Measurements from ENCODE around the gene CHSY1.

Gene CHSY1

DNA sequence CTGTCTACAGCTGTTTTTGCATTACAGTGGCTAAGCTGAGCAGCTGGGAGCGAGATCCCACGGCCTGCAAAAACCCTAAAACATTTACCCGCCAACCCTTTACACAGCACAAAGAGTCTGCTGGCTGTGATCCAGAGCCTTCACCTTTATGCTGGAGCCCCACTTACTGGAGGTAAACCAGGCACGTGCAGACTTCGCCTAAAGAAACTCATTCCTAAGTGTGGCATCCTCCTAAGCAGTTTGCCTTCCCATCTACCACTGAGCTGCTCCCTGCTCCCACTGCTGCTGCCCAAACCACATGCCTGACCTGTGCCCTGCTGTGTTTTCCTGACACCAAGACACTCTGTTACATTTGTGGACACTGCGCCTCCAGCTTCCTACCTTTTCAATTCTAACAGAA lies 53.0 kb downstream of the CHSY1 start:
- Histone ChIP-seq H3K9ac (ENCODE audit: insufficient read length, low read depth) (peak overlapping the region; percentile 68), H3K4me3 (ENCODE audit: insufficient read length, low read depth) (no peak overlapping the region)
- TF ChIP-seq YY1 (IDR thresholded peaks at IDR 0.05; ENCODE audit: insufficient read depth, insufficient read length) (no peak), SUZ12 (IDR thresholded peaks at IDR 0.05; ENCODE audit: extremely low read depth, insufficient read depth, insufficient read length) (no peak), ZNF274 (IDR thresholded peaks at IDR 0.05; ENCODE audit: low read depth, low read length) (no peak)

DNA sequence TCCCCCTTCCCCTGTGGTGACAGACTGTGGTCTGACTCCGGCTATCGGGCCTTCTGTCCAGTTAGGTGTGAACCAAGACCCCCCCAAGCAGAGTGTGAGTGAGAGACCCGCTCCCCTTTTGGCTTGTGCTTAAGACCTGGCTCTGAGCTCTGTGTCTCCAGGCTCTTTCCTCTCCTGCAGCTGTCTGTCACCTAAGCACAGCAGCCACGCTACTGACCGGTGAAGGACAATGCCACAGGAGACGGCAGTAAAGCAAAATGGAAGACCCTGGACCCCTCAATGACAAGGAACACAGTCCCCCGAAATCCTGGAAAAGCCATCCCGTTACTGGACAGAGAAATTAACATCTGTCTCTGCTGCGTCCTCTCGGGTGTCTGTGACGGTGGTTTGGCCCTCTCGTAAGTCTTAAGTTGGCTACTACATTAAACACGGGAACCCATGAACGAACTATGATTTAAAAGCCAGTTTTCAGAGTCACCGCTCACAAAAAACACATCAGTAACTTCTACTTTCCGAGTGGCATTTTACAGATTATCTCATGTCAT lies 53.7 kb downstream of the CHSY1 start:
- H3K9ac ChIP-seq (ENCODE audit: insufficient read length, low read depth), result no peak overlapping the region
- peaks cover 7% of the 10 kb centered on the region for H3K36me3 ChIP-seq (ENCODE audit: insufficient read depth, insufficient read length, low read length)
- H3K9me3 ChIP-seq (ENCODE audit: insufficient read depth, low read length), result no peaks in the 10 kb centered on the region
- no peaks in the 10 kb centered on the region for H3K27me3 ChIP-seq (ENCODE audit: insufficient read depth, insufficient read length)
- TF ChIP-seq ZNF274 (IDR thresholded peaks at IDR 0.05; ENCODE audit: low read depth, low read length), result no peak
- TF ChIP-seq SUZ12 (IDR thresholded peaks at IDR 0.05; ENCODE audit: extremely low read depth, insufficient read depth, insufficient read length), result no peak
- no peak for TF ChIP-seq YY1 (IDR thresholded peaks at IDR 0.05; ENCODE audit: insufficient read depth, insufficient read length)
- H3K4me3 ChIP-seq (ENCODE audit: insufficient read length, low read depth), result no peak overlapping the region
- H3K4me1 ChIP-seq (ENCODE audit: insufficient read depth, insufficient read length), result peaks cover 18% of the 10 kb centered on the region
- DNase-seq (ENCODE audit: low read depth, low spot score), result no peak

More for the DNA sequence above, 53.0 kb downstream of the CHSY1 start:
- Histone ChIP-seq H3K9me3 (ENCODE audit: insufficient read depth, low read length) (no peaks in the 10 kb centered on the region), H3K27me3 (ENCODE audit: insufficient read depth, insufficient read length) (no peaks in the 10 kb centered on the region), H3K4me1 (ENCODE audit: insufficient read depth, insufficient read length) (peaks cover 13% of the 10 kb centered on the region), H3K36me3 (ENCODE audit: insufficient read depth, insufficient read length, low read length) (peaks cover 4% of the 10 kb centered on the region)
- DNase-seq (ENCODE audit: low read depth, low spot score), result no peak

DNA sequence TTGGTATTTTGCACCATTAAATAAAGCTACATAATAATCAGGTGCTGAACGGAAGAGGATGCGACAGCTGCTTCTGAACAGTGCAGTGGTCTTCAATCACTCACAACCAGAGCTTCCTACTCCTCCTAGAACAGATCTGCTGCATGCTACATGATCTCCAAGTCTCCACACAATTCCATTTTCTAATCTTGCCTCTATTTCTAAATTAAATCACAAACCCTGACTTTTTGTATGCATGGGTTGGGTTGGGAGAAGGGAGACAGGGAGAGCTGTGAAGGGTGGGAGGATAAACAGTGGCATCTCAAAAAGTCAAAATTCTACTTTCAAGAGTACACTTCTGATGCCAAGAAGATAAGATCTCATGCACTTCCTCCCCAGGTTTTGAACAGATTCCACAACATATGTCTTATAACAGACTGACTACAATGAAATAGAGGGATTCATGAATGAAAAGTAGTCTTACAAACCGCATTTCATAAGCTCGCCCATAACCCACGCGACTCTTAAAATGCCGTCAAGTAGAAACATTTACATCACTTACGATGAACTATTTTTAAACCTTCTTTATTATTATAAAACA lies 57.2 kb downstream of the CHSY1 start:
- Histone ChIP-seq H3K4me1 (ENCODE audit: insufficient read depth, insufficient read length) (peaks cover 17% of the 10 kb centered on the region), H3K27me3 (ENCODE audit: insufficient read depth, insufficient read length) (no peaks in the 10 kb centered on the region), H3K36me3 (ENCODE audit: insufficient read depth, insufficient read length, low read length) (peaks cover 3% of the 10 kb centered on the region), H3K9ac (ENCODE audit: insufficient read length, low read depth) (no peak overlapping the region), H3K9me3 (ENCODE audit: insufficient read depth, low read length) (no peaks in the 10 kb centered on the region), H3K4me3 (ENCODE audit: insufficient read length, low read depth) (no peak overlapping the region)
- no peak for DNase-seq (ENCODE audit: low read depth, low spot score)
- no peak for TF ChIP-seq ZNF274 (IDR thresholded peaks at IDR 0.05; ENCODE audit: low read depth, low read length)
- TF ChIP-seq YY1 (IDR thresholded peaks at IDR 0.05; ENCODE audit: insufficient read depth, insufficient read length), result no peak
- TF ChIP-seq SUZ12 (IDR thresholded peaks at IDR 0.05; ENCODE audit: extremely low read depth, insufficient read depth, insufficient read length), result no peak

DNA sequence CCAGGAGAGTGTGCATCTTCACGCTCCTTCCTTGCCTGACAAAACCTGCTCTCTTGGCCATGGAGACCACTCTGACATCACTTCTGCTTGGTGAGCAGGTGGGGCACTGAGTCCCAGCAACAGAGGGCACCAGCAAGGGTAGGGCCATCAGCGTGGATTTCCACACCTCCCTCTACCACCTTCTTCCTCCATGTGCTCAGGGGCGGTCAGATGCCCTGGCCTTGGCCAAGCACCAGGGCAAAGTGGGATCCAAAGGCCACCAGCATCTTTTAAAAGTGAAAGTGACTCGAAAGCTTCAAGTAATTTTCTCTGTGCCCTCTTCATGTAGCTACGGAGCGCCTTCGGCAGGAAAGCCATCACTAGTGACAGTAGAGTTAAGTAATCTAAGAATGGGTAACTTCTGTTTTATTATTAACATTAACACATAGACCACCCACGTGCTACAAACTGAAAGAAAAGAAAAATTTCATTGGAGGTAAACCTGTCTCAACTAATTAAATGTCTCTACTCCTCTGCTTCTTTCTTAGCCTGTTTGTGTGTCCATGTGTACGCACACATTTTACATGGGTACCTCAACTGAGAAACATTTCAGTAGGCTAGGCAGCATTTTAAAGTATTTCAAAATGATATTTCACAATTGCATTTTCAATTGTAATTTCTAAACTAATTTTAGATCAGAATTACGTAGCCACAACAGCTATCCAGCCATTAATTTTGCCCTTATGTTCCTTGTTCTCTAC lies 57.9 kb downstream of the CHSY1 start:
- DNase-seq (ENCODE audit: low read depth, low spot score), result no peak

DNA sequence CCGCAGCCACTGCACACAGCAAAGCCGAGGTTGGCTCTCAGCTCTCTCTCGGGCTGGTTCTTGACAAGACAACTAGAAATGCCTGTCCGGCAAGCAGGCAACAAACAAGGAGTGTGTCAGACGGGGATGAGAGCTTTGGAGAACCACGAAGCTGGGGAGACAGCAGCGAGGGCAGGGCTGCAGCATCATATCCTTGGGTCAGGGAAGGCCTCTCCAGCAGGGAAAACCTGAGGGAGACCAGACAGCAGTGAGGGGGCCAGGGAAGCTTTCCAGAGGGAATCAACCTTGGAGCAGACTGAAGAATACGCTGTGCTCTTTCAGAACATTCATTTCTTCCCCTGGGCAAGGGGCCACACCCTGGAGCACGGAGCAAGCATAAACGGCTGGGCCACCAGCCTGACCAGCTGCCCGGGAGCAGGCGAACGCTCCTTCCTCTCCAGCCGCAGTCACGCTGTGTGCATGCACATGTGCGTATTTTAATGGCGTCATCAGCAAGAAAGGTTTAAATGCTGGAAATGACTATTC lies 58.7 kb downstream of the CHSY1 start:
- Histone ChIP-seq H3K4me1 (ENCODE audit: insufficient read depth, insufficient read length) (peaks cover 12% of the 10 kb centered on the region), H3K27me3 (ENCODE audit: insufficient read depth, insufficient read length) (no peaks in the 10 kb centered on the region), H3K9me3 (ENCODE audit: insufficient read depth, low read length) (no peaks in the 10 kb centered on the region), H3K36me3 (ENCODE audit: insufficient read depth, insufficient read length, low read length) (peaks cover 3% of the 10 kb centered on the region), H3K9ac (ENCODE audit: insufficient read length, low read depth) (no peak overlapping the region), H3K4me3 (ENCODE audit: insufficient read length, low read depth) (no peak overlapping the region)
- no peak for DNase-seq (ENCODE audit: low read depth, low spot score)
- TF ChIP-seq YY1 (IDR thresholded peaks at IDR 0.05; ENCODE audit: insufficient read depth, insufficient read length), result no peak
- no peak for TF ChIP-seq ZNF274 (IDR thresholded peaks at IDR 0.05; ENCODE audit: low read depth, low read length)
- TF ChIP-seq SUZ12 (IDR thresholded peaks at IDR 0.05; ENCODE audit: extremely low read depth, insufficient read depth, insufficient read length), result no peak

More for the DNA sequence above, 57.9 kb downstream of the CHSY1 start:
- Histone ChIP-seq H3K4me3 (ENCODE audit: insufficient read length, low read depth) (no peak overlapping the region), H3K9ac (ENCODE audit: insufficient read length, low read depth) (no peak overlapping the region), H3K4me1 (ENCODE audit: insufficient read depth, insufficient read length) (peaks cover 16% of the 10 kb centered on the region), H3K27me3 (ENCODE audit: insufficient read depth, insufficient read length) (no peaks in the 10 kb centered on the region), H3K9me3 (ENCODE audit: insufficient read depth, low read length) (no peaks in the 10 kb centered on the region), H3K36me3 (ENCODE audit: insufficient read depth, insufficient read length, low read length) (peaks cover 3% of the 10 kb centered on the region)
- TF ChIP-seq SUZ12 (IDR thresholded peaks at IDR 0.05; ENCODE audit: extremely low read depth, insufficient read depth, insufficient read length), result no peak
- TF ChIP-seq ZNF274 (IDR thresholded peaks at IDR 0.05; ENCODE audit: low read depth, low read length), result no peak
- TF ChIP-seq YY1 (IDR thresholded peaks at IDR 0.05; ENCODE audit: insufficient read depth, insufficient read length), result no peak

DNA sequence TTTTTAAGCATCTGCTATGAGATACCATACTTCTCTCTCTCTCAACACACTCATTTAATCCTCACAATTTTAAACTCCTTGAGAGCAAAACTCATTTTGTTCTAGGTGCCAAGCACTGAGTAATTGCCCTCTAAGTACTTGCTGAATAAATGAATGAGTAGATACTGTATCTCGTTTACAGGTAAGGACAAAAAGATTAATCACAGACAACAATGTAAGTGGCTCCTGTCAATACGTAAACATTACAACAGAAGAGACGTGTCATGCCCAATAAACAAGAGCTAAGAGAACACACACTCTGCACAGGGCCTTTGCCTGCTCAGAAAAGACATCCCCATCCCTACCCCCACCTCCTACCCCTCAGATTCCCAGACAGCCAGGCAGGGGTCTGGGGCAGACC lies 59.8 kb downstream of the CHSY1 start:
- Histone ChIP-seq H3K36me3 (ENCODE audit: insufficient read depth, insufficient read length, low read length) (peaks cover 3% of the 10 kb centered on the region), H3K4me1 (ENCODE audit: insufficient read depth, insufficient read length) (peaks cover 12% of the 10 kb centered on the region)
- TF ChIP-seq SUZ12 (IDR thresholded peaks at IDR 0.05; ENCODE audit: extremely low read depth, insufficient read depth, insufficient read length), result no peak
- no peak for TF ChIP-seq YY1 (IDR thresholded peaks at IDR 0.05; ENCODE audit: insufficient read depth, insufficient read length)
- TF ChIP-seq ZNF274 (IDR thresholded peaks at IDR 0.05; ENCODE audit: low read depth, low read length), result no peak

DNA sequence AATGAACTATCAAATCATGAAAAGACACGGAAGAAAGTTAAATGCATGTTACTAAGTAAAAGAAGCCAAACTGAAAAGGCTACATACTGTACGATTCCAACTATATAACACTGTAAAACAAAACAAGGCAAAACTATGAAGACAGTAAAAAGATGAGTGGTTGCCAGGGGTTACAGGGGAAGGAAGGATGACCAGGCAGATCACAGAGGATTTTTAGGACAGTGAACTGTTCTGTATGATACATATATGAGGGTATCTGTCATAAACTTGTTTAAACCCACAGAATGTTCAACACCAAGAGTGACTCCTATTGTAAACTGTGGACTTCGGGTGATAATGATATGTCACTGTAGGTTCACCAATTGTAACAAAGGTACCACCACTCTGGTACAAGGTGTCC lies 60.6 kb downstream of the CHSY1 start:
- H3K9ac ChIP-seq (ENCODE audit: insufficient read length, low read depth), result no peak overlapping the region

More for the DNA sequence above, 59.8 kb downstream of the CHSY1 start:
- no peak for DNase-seq (ENCODE audit: low read depth, low spot score)
- H3K4me3 ChIP-seq (ENCODE audit: insufficient read length, low read depth), result no peak overlapping the region
- H3K27me3 ChIP-seq (ENCODE audit: insufficient read depth, insufficient read length), result no peaks in the 10 kb centered on the region
- H3K9me3 ChIP-seq (ENCODE audit: insufficient read depth, low read length), result no peaks in the 10 kb centered on the region
- H3K9ac ChIP-seq (ENCODE audit: insufficient read length, low read depth), result no peak overlapping the region

More for the DNA sequence above, 60.6 kb downstream of the CHSY1 start:
- H3K36me3 ChIP-seq (ENCODE audit: insufficient read depth, insufficient read length, low read length), result peaks cover 7% of the 10 kb centered on the region
- peaks cover 12% of the 10 kb centered on the region for H3K4me1 ChIP-seq (ENCODE audit: insufficient read depth, insufficient read length)
- no peaks in the 10 kb centered on the region for H3K27me3 ChIP-seq (ENCODE audit: insufficient read depth, insufficient read length)
- no peak for DNase-seq (ENCODE audit: low read depth, low spot score)
- TF ChIP-seq ZNF274 (IDR thresholded peaks at IDR 0.05; ENCODE audit: low read depth, low read length), result no peak
- TF ChIP-seq SUZ12 (IDR thresholded peaks at IDR 0.05; ENCODE audit: extremely low read depth, insufficient read depth, insufficient read length), result no peak
- TF ChIP-seq YY1 (IDR thresholded peaks at IDR 0.05; ENCODE audit: insufficient read depth, insufficient read length), result no peak
- no peak overlapping the region for H3K4me3 ChIP-seq (ENCODE audit: insufficient read length, low read depth)
- no peaks in the 10 kb centered on the region for H3K9me3 ChIP-seq (ENCODE audit: insufficient read depth, low read length)
